Measurements from ENCODE around the gene MCC.

- TF ChIP-seq CTCF (IDR thresholded peaks at IDR 0.05) (no peak), POLR2A (IDR thresholded peaks at IDR 0.05; ENCODE audit: low read depth) (no peak), EP300 (IDR thresholded peaks at IDR 0.05) (no peak), POLR2AphosphoS5 (IDR thresholded peaks at IDR 0.05) (no peak)
Observed at GRCh38 chr5:113147101-113147508, 341.1 kb downstream of the MCC start.
